Pancreas (tissue), 10 donors: Measurements from ENCODE around the gene NOC3L. TPM values are rescaled to one million over a fixed set of nuclear protein-coding genes. Genes with fewer than 3 reads are reported as not detected.

Source experiments
- ATAC-seq, 4 donors: fragments of 200-7000 bp; cut with Tn5 transposase; one replicate each; pipeline versions ENCODE4 v1.8.0 to v1.9.1; 2020; ENCODE audit warnings: mild to moderate bottlenecking in 4 of 4, moderate library complexity in 4 of 4
- DNase-seq, 6 donors: peaks; one replicate each; pipeline ENCODE4 v3.0.0-alpha.2; 2020
- FAIRE-seq: peaks from 2 replicates; lab custom pipeline; 2012; peaks lifted over from hg19 to GRCh38; lab: Jason Lieb, UNC
- H3K27ac ChIP-seq, 4 donors: fragments of 200-600 bp; sonication (generic); 1 replicate in 3 of 4; 2 replicates in 1 of 4; pipeline versions ENCODE4 v1.5.0 to v1.8.0; 2020
- H3K27me3 ChIP-seq, 4 donors: fragments of 200-600 bp; one replicate each; pipeline ENCODE4 v1.8.0; 2021
- H3K36me3 ChIP-seq, 3 donors: fragments of 200-600 bp; sonication (generic) in 1 of 3; one replicate each; pipeline versions ENCODE4 v1.5.0 to v1.8.0; 2020 to 2021
- H3K4me1 ChIP-seq, 3 donors: fragments of 200-600 bp; one replicate each; pipeline ENCODE4 v1.8.0; 2021
- H3K4me3 ChIP-seq, 4 donors: fragments of 200-600 bp; sonication (generic) in 2 of 4; one replicate each; pipeline versions ENCODE4 v1.5.0 to v1.8.0; 2020 to 2021
- H3K9me3 ChIP-seq, 4 donors: fragments of 200-600 bp; one replicate each; pipeline ENCODE4 v1.8.0; 2021
- WGBS, 2 donors: extraction: QIAGEN DNeasy Blood & Tissue Kit; methylation state at CpG; one replicate each; pipeline ENCODE4 v1.1.7; 2013; 5-methylcytosine and 5-hydroxymethylcytosine counted together
- intact Hi-C, 3 donors: fragments of 100-400 bp; cut with DNase I; formaldehyde crosslinking; loops; one replicate each; pipeline versions ENCODE4 v1.11.1 to v1.14.2; 2022
- polyA plus RNA-seq, 2 donors: library from polyadenylated mRNA; stranded (reverse); fragments of 200-250 nt; gene quantifications; one replicate each; pipeline ENCODE4 v1.2.3, GENCODE V29; 2013
- total RNA-seq, 6 donors: library from RNA; stranded (reverse); fragmentation: NEBNext Ultra II Directional in 4 of 6; extraction: Animal tissue kit (Norgen Biotek cat#: 25700) in 4 of 6; gene quantifications; one replicate each; pipeline versions ENCODE4 v1.2.1 to v1.2.4, GENCODE V29; 2021 to 2023
- TF ChIP-seq, protein P1 (sequence below), 4 donors: fragments of 200-600 bp; sonication (generic) in 3 of 4; IDR thresholded peaks; one replicate each; pipeline versions ENCODE4 v1.5.0 to v1.8.0; 2021; ENCODE audit warnings: antibody characterized with exemption in 4 of 4
- donor health status: healthy with polysubstance abuse.
- donor health status: DM: no; HTN: no; CAD: no; lungs with moderate emphysema.
- donor health status: DM: no; HTN: no; CAD: no.
- donor health status: control.
- donor health status: control.
- donor health status: Bipolar disorder and iron deficiency.
- donor health status: DM: yes; HTN: yes; CAD: no.
- donor health status: DM: no; HTN: no; CAD: no.
- donor health status: DM: no; HTN: no; CAD: no.
- donor health status: DM: yes; HTN: yes; CAD: no.

Gene NOC3L
- total and polyA plus RNA-seq, 8 donors, result 3.3 to 9.4 (median 6.1) TPM

DNA sequence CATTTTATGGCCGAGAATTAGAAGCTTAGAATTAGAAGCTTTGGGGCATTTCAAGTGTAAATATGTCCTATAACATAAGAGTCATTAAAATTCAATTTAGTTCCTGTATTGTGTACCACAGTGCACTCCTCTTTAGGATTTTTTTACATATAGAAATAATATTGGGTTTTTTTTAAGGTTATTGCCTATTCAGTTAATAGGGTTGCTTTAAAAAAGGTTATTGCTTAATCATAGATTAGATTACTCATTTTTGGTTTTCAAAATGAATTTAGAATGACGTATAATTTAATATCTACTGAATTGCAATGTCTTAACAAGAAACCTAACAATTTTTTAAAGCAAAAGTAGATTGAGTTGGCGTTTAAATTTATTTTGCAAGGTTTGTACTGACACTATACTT is 34.1 kb downstream of the NOC3L start:
- peaks cover 0 to 38% (median 3%) of the 10 kb centered on the region in 3 donors for H3K36me3 ChIP-seq
- no peaks in the 10 kb centered on the region for H3K4me1 ChIP-seq
- TF ChIP-seq, protein P1, sequence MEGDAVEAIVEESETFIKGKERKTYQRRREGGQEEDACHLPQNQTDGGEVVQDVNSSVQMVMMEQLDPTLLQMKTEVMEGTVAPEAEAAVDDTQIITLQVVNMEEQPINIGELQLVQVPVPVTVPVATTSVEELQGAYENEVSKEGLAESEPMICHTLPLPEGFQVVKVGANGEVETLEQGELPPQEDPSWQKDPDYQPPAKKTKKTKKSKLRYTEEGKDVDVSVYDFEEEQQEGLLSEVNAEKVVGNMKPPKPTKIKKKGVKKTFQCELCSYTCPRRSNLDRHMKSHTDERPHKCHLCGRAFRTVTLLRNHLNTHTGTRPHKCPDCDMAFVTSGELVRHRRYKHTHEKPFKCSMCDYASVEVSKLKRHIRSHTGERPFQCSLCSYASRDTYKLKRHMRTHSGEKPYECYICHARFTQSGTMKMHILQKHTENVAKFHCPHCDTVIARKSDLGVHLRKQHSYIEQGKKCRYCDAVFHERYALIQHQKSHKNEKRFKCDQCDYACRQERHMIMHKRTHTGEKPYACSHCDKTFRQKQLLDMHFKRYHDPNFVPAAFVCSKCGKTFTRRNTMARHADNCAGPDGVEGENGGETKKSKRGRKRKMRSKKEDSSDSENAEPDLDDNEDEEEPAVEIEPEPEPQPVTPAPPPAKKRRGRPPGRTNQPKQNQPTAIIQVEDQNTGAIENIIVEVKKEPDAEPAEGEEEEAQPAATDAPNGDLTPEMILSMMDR (IDR thresholded peaks at IDR 0.05), result no peak
- no peak overlapping the region for H3K4me3 ChIP-seq
- DNase-seq (no peak), ATAC-seq (no peak), FAIRE-seq (no peak)
- intact Hi-C loops, result loop anchor here in 1 of 3 donors (10.0 kb wide), 1 partner anchor 414 kb away; no protein-coding TSS in a partner anchor
- H3K27me3 ChIP-seq, result no peaks in the 10 kb centered on the region
- H3K9me3 ChIP-seq, result no peaks in the 10 kb centered on the region
- no peak overlapping the region for H3K27ac ChIP-seq
- 93 to 94% methylated on average over 3 of the region's 3 CpGs for WGBS, 2 donors

DNA sequence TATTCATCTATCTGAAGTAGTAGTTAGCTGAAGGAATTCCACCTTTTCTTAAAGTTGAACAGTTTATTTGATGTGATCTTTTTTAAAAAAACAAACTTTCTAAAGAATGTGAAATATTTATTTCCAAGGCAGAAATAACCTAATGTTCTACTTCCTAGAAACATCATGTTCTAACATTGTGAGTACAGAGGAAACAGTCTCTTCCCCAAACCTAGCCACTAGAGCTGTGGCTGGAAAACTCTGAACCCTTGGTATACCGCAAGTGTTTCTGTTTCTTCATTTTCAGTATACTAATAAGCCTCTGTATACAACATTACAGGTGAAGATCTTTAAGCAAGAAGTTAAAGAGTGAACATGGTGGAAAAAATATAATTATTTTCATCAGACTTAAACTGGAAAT is 35.1 kb downstream of the NOC3L start:
- ATAC-seq, result no peak
- no peak overlapping the region for H3K27ac ChIP-seq
- H3K27me3 ChIP-seq, result no peaks in the 10 kb centered on the region
- H3K9me3 ChIP-seq, result no peaks in the 10 kb centered on the region
- FAIRE-seq, result no peak
- WGBS, 2 donors, result 97 to 100% methylated on average over 1 of the region's 1 CpG
- DNase-seq, result no peak
- intact Hi-C loops, result loop anchor here in 1 of 3 donors (10.0 kb wide), 1 partner anchor 413 kb away; no protein-coding TSS in a partner anchor
- TF ChIP-seq, protein P1 (IDR thresholded peaks at IDR 0.05), result no peak
- H3K4me1 ChIP-seq, result no peaks in the 10 kb centered on the region
- H3K4me3 ChIP-seq, result no peak overlapping the region
- peaks cover 0 to 38% (median 0%) of the 10 kb centered on the region in 3 donors for H3K36me3 ChIP-seq

DNA sequence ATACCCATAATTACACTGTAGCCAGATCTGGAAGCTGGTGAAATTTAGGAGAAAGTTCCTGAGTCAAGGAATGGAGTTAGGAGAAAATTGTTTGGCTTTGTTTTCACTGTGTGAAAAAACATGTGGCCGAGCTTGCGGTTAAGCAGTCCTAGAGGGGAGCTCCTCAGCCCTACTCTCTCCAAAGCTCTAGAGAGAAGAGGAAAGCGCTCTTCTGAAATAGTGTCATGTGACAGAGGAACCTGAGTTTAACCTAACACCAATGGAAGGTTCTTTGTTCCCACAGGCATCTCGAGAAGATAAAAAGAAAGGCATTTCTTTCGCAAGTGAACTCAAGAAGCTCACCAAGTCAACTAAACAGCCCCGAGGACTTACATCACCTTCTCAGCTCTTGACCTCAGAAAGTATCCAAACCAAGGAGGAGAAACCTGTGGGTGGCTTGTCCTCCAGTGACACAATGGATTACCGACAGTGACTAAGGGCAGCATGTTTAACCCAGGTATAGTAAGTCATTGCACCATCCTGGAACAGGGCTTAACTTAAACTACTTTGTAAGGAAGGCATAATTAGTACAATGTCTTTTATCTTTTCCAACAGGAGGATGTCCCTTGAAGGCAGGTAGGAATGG is 38.0 kb downstream of the NOC3L start:
- Histone ChIP-seq H3K36me3 (peaks cover 0 to 38% (median 0%) of the 10 kb centered on the region in 3 donors), H3K4me1 (no peaks in the 10 kb centered on the region)
- intact Hi-C loops, result loop anchor here in 2 of 3 donors (5.0 to 10.0 kb wide), 2 partner anchors 407 to 410 kb away; no protein-coding TSS in a partner anchor

DNA sequence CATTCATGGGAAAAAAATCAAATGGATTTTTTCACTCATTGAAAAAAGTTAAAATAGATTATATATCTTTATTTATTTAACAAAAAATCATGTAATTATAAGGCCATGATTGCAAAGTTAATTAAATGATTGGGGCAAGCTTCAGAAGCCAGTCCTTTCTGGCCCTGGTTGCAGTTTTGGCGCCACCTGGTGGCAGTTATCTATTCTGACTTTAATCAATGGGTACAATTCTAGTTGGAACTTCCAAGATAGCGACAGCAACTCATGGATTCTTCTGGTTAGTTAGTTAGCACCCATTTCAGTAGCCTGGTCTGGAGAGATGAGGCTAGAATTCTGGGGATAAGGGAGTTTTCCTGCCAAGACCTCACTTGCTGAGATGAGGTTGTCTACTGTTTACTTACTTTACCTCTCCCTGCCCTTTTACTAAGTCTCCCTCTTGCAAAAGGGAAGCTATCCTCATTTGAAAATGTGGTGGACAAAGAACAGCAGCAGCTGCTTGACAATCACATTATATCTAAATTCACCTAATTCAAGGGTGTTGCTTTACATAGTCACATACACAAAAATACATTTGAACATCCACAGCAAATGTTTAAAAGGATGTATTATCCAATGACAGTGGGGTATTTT is 42.3 kb downstream of the NOC3L start:
- FAIRE-seq (peak; percentile 88), ATAC-seq (peak; percentile 63 to 86 (median 78)), DNase-seq (peak; percentile 49 to 85 (median 59))
- intact Hi-C loops, result loop anchor here in 2 of 3 donors (5.0 to 10.0 kb wide), 2 partner anchors 403 to 406 kb away; no protein-coding TSS in a partner anchor
- WGBS, 2 donors, result 17% methylated on average over 2 of the region's 2 CpGs
- no peaks in the 10 kb centered on the region for H3K27me3 ChIP-seq
- H3K36me3 ChIP-seq, result peaks cover 0 to 19% (median 0%) of the 10 kb centered on the region in 3 donors
- H3K4me1 ChIP-seq, result no peaks in the 10 kb centered on the region
- TF ChIP-seq, protein P1 (IDR thresholded peaks at IDR 0.05), result peak; percentile 71 to 84 (median 82)
- no peak overlapping the region for H3K4me3 ChIP-seq
- H3K9me3 ChIP-seq, result no peaks in the 10 kb centered on the region
- H3K27ac ChIP-seq, result no peak overlapping the region

More for the DNA sequence above, 38.0 kb downstream of the NOC3L start:
- Histone ChIP-seq H3K9me3 (no peaks in the 10 kb centered on the region), H3K4me3 (no peak overlapping the region), H3K27me3 (no peaks in the 10 kb centered on the region), H3K27ac (no peak overlapping the region)
- no peak for ATAC-seq
- DNase-seq, result no peak
- 92 to 95% methylated on average over 7 of the region's 7 CpGs for WGBS, 2 donors
- no peak for FAIRE-seq
- TF ChIP-seq, protein P1 (IDR thresholded peaks at IDR 0.05), result no peak
